Vagina (tissue), 2 donors: ENCODE measurements around the gene CD248. TPM values are rescaled to one million over a fixed set of nuclear protein-coding genes. Genes with fewer than 3 reads are reported as not detected.
A peak's percentile ranks its signal among the peaks of the same experiment; 100 is the strongest.
"Not testable (repeated sequence)": the region's sequence is repeated elsewhere in the genome, so short reads cannot be mapped to it uniquely, and the experiment has no call there.

Source experiments
- DNase-seq, 2 donors: peaks; one replicate each; pipeline ENCODE4 v3.0.0-alpha.2; 2017; ENCODE audit errors: extremely low spot score in 2 of 2
- H3K27ac ChIP-seq: fragments of 200-600 bp; sonication (generic); one replicate; pipeline ENCODE4 v1.5.1; 2019
- H3K27me3 ChIP-seq: fragments of 200-600 bp; sonication (generic); one replicate; pipeline ENCODE4 v1.5.1; 2019
- H3K36me3 ChIP-seq, 2 donors: fragments of 200-600 bp; sonication (generic); one replicate each; pipeline ENCODE4 v1.5.1; 2017 to 2019
- H3K4me1 ChIP-seq: fragments of 200-600 bp; sonication (generic); one replicate; pipeline ENCODE4 v1.5.1; 2019
- H3K4me3 ChIP-seq, 2 donors: fragments of 200-600 bp; sonication (generic); 1 replicate in 1 of 2; 2 replicates in 1 of 2; pipeline ENCODE4 v1.5.1; 2016 to 2019
- H3K9me3 ChIP-seq: fragments of 200-600 bp; sonication (generic); one replicate; pipeline ENCODE4 v1.5.1; 2019
- CTCF ChIP-seq, 3 experiments: fragments of 450-650 bp in 2 of 3; fragments of 200-600 bp in 1 of 3; sonication (generic) in 1 of 3; IDR thresholded peaks; one replicate each; pipeline ENCODE4 v1.5.1; 2017 to 2019; ENCODE audit warnings: antibody characterized with exemption in 3 of 3, mild to moderate bottlenecking in 2 of 3, moderate library complexity in 2 of 3
- POLR2A ChIP-seq, 2 donors: fragments of 450-650 bp; IDR thresholded peaks; one replicate each; pipeline ENCODE4 v1.6.1; 2017; ENCODE audit warnings: antibody characterized with exemption in 2 of 2, mild to moderate bottlenecking in 2 of 2, moderate library complexity in 2 of 2
- POLR2AphosphoS5 ChIP-seq, 2 donors: sonication (generic); formaldehyde crosslinking; IDR thresholded peaks; one replicate each; pipeline ENCODE4 v1.9.0; 2017; ENCODE audit warnings: antibody characterized with exemption in 2 of 2, mild to moderate bottlenecking in 2 of 2, low read depth in 1 of 2; ENCODE audit not compliant: insufficient read depth in 1 of 2
- intact Hi-C: fragments of 100-400 bp; cut with DNase I; formaldehyde crosslinking; loops from one replicate; pipeline ENCODE4 v1.15.1; 2023
- total RNA-seq: library from RNA; depleted of rRNA; stranded (reverse); fragments of >200 nt; gene quantifications from one replicate; pipeline ENCODE4 v1.2.3, GENCODE V29; 2016

The CD248 gene
- total RNA-seq, 1 donor from 2014 or later = 45.2 TPM

GRCh38 chr11:66279092-66279734 lies 37.6 kb downstream of the CD248 start:
- no peaks in the 10 kb centered on the region for H3K27me3 ChIP-seq
- H3K4me3 ChIP-seq = no peak overlapping the region
- no peak for DNase-seq
- no peak overlapping the region for H3K27ac ChIP-seq
- H3K9me3 ChIP-seq = no peaks in the 10 kb centered on the region
- peaks cover 30% of the 10 kb centered on the region for H3K4me1 ChIP-seq
- peaks cover 0 to 23% of the 10 kb centered on the region in 2 donors for H3K36me3 ChIP-seq
- TF ChIP-seq POLR2A (IDR thresholded peaks at IDR 0.05) (no peak), POLR2AphosphoS5 (IDR thresholded peaks at IDR 0.05; ENCODE audit: insufficient read depth in 1 of 2, low read depth in 1 of 2) (no peak), CTCF (IDR thresholded peaks at IDR 0.05) (no peak)
- intact Hi-C loops = no loop called here

- H3K36me3 ChIP-seq = peaks cover 0 to 30% of the 10 kb centered on the region in 2 donors
- H3K4me3 ChIP-seq = peak overlapping the region; percentile 10 to 50
- TF ChIP-seq POLR2A (IDR thresholded peaks at IDR 0.05) (no peak), POLR2AphosphoS5 (IDR thresholded peaks at IDR 0.05; ENCODE audit: insufficient read depth in 1 of 2, low read depth in 1 of 2) (no peak), CTCF (IDR thresholded peaks at IDR 0.05) (no peak)
- no peaks in the 10 kb centered on the region for H3K27me3 ChIP-seq
- no peaks in the 10 kb centered on the region for H3K9me3 ChIP-seq
- no peak overlapping the region for H3K27ac ChIP-seq
- H3K4me1 ChIP-seq = peaks cover 36% of the 10 kb centered on the region
- intact Hi-C loops = no loop called here
- DNase-seq = no peak
Observed at GRCh38 chr11:66278363-66279091, 38.3 kb downstream of the CD248 start.

- H3K4me1 ChIP-seq = peaks cover 37% of the 10 kb centered on the region
- peak within 1 kb of the TSS; percentile 33 to 50 for H3K4me3 ChIP-seq
- H3K36me3 ChIP-seq = peaks cover 0 to 38% of the 10 kb centered on the region in 2 donors
- TF ChIP-seq POLR2A (IDR thresholded peaks at IDR 0.05) = no peak
- peak in 1 of 2 donors; percentile 11 for TF ChIP-seq POLR2AphosphoS5 (IDR thresholded peaks at IDR 0.05; ENCODE audit: insufficient read depth in 1 of 2, low read depth in 1 of 2)
- no peak for TF ChIP-seq CTCF (IDR thresholded peaks at IDR 0.05)
- no peak for DNase-seq
- intact Hi-C loops = no loop called here
- H3K27me3 ChIP-seq = no peaks in the 10 kb centered on the region
- no peaks in the 10 kb centered on the region for H3K9me3 ChIP-seq
- peak within 1 kb of the TSS; percentile 56 for H3K27ac ChIP-seq
Observed at GRCh38 chr11:66277471-66278362, 39.1 kb downstream of the CD248 start, which contains the start of gene CNIH2. Gene CNIH2 (plus strand): TSS chr11:66278175. CDS start chr11:66278457, 282 bp downstream.

GRCh38 chr11:66277064-66277463 lies 39.8 kb downstream of the CD248 start:
- H3K36me3 ChIP-seq = peaks cover 0 to 44% of the 10 kb centered on the region in 2 donors
- H3K27ac ChIP-seq, intact Hi-C loops: not testable (repeated sequence)

GRCh38 chr11:66276619-66277018 lies 40.2 kb downstream of the CD248 start:
- H3K4me1 ChIP-seq = peaks cover 30% of the 10 kb centered on the region
- H3K4me3 ChIP-seq, H3K27me3 ChIP-seq, H3K9me3 ChIP-seq, intact Hi-C loops, H3K27ac ChIP-seq, DNase-seq: not testable (repeated sequence)
- H3K36me3 ChIP-seq = peaks cover 0 to 49% of the 10 kb centered on the region in 2 donors

More at GRCh38 chr11:66277064-66277463, 39.8 kb downstream of the CD248 start:
- not testable (repeated sequence) for H3K9me3 ChIP-seq, H3K27me3 ChIP-seq, DNase-seq, H3K4me3 ChIP-seq
- peaks cover 30% of the 10 kb centered on the region for H3K4me1 ChIP-seq
